Measurements from ENCODE around the gene EMC8. TPM values are rescaled to one million over a fixed set of nuclear protein-coding genes. Genes with fewer than 3 reads are reported as not detected.

Gene EMC8
- total and polyA plus RNA-seq, 2 of the 8 experiments (the other 6 are each of a cell fraction or from before 2014, with no cell fraction given): 52.2 to 69.7 TPM

DNA sequence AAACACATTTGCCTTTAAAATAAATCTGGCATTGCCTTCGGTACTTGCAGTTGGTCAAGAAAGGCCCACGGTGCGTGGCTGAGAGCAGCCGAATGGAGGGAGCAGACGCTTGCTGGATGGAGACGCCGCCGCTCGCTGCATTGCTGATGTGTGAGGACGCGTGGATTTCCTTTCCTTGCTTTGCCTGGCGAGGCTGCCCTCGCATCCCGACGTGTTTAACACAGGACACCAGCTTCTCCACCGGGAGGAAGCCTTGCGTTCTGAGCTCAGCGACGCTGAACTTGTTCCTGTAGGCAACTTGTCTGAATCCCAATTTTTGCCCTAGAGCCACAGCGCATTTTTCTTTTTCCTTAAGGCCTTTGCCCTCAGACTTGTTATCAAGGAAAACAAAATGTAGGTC, 45.9 kb upstream of the EMC8 start (continued):
- TF ChIP-seq, protein P1, sequence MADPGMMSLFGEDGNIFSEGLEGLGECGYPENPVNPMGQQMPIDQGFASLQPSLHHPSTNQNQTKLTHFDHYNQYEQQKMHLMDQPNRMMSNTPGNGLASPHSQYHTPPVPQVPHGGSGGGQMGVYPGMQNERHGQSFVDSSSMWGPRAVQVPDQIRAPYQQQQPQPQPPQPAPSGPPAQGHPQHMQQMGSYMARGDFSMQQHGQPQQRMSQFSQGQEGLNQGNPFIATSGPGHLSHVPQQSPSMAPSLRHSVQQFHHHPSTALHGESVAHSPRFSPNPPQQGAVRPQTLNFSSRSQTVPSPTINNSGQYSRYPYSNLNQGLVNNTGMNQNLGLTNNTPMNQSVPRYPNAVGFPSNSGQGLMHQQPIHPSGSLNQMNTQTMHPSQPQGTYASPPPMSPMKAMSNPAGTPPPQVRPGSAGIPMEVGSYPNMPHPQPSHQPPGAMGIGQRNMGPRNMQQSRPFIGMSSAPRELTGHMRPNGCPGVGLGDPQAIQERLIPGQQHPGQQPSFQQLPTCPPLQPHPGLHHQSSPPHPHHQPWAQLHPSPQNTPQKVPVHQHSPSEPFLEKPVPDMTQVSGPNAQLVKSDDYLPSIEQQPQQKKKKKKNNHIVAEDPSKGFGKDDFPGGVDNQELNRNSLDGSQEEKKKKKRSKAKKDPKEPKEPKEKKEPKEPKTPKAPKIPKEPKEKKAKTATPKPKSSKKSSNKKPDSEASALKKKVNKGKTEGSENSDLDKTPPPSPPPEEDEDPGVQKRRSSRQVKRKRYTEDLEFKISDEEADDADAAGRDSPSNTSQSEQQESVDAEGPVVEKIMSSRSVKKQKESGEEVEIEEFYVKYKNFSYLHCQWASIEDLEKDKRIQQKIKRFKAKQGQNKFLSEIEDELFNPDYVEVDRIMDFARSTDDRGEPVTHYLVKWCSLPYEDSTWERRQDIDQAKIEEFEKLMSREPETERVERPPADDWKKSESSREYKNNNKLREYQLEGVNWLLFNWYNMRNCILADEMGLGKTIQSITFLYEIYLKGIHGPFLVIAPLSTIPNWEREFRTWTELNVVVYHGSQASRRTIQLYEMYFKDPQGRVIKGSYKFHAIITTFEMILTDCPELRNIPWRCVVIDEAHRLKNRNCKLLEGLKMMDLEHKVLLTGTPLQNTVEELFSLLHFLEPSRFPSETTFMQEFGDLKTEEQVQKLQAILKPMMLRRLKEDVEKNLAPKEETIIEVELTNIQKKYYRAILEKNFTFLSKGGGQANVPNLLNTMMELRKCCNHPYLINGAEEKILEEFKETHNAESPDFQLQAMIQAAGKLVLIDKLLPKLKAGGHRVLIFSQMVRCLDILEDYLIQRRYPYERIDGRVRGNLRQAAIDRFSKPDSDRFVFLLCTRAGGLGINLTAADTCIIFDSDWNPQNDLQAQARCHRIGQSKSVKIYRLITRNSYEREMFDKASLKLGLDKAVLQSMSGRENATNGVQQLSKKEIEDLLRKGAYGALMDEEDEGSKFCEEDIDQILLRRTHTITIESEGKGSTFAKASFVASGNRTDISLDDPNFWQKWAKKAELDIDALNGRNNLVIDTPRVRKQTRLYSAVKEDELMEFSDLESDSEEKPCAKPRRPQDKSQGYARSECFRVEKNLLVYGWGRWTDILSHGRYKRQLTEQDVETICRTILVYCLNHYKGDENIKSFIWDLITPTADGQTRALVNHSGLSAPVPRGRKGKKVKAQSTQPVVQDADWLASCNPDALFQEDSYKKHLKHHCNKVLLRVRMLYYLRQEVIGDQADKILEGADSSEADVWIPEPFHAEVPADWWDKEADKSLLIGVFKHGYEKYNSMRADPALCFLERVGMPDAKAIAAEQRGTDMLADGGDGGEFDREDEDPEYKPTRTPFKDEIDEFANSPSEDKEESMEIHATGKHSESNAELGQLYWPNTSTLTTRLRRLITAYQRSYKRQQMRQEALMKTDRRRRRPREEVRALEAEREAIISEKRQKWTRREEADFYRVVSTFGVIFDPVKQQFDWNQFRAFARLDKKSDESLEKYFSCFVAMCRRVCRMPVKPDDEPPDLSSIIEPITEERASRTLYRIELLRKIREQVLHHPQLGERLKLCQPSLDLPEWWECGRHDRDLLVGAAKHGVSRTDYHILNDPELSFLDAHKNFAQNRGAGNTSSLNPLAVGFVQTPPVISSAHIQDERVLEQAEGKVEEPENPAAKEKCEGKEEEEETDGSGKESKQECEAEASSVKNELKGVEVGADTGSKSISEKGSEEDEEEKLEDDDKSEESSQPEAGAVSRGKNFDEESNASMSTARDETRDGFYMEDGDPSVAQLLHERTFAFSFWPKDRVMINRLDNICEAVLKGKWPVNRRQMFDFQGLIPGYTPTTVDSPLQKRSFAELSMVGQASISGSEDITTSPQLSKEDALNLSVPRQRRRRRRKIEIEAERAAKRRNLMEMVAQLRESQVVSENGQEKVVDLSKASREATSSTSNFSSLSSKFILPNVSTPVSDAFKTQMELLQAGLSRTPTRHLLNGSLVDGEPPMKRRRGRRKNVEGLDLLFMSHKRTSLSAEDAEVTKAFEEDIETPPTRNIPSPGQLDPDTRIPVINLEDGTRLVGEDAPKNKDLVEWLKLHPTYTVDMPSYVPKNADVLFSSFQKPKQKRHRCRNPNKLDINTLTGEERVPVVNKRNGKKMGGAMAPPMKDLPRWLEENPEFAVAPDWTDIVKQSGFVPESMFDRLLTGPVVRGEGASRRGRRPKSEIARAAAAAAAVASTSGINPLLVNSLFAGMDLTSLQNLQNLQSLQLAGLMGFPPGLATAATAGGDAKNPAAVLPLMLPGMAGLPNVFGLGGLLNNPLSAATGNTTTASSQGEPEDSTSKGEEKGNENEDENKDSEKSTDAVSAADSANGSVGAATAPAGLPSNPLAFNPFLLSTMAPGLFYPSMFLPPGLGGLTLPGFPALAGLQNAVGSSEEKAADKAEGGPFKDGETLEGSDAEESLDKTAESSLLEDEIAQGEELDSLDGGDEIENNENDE (IDR thresholded peaks at IDR 0.05; ENCODE audit: insufficient replicate concordance, low read length): no peak
- TF ChIP-seq CREB1 (IDR thresholded peaks at IDR 0.05) (no peak), SIN3A (conservative IDR thresholded peaks at IDR 0.05 in 1 of 2, IDR thresholded peaks at IDR 0.05 in 1 of 2; ENCODE audit: low read depth in 1 of 2, low read length in 2 of 2) (no peak), PHF8 (conservative IDR thresholded peaks at IDR 0.05; ENCODE audit: low read depth, low read length) (no peak), MAFK (IDR thresholded peaks at IDR 0.05; ENCODE audit: low read depth, low read length) (no peak), KDM4A (IDR thresholded peaks at IDR 0.05; ENCODE audit: low read depth, low read length, severe bottlenecking) (no peak), SP1 (IDR thresholded peaks at IDR 0.05; ENCODE audit: low read depth, low read length) (no peak), CEBPB (IDR thresholded peaks at IDR 0.05; ENCODE audit: low read depth, low read length) (no peak)
- TF ChIP-seq, protein P2, sequence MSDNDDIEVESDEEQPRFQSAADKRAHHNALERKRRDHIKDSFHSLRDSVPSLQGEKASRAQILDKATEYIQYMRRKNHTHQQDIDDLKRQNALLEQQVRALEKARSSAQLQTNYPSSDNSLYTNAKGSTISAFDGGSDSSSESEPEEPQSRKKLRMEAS (IDR thresholded peaks at IDR 0.05): no peak

All from H1 (cell line).